Neural cell (in vitro differentiated cells): Measurements from ENCODE around the gene PM20D2.

Experiments
- POLR2AphosphoS5 ChIP-seq: IDR thresholded peaks from 2 replicates; pipeline ENCODE4 v1.6.1; 2012
- RAD21 ChIP-seq: fragments of 450-650 bp; conservative IDR thresholded peaks from 2 replicates; pipeline ENCODE4 v1.6.1; 2014; ENCODE audit warnings: antibody characterized with exemption, mild to moderate bottlenecking, moderate library complexity
- REST ChIP-seq: IDR thresholded peaks from 2 replicates; pipeline ENCODE4 v1.6.1; 2012; ENCODE audit warnings: borderline replicate concordance
- TAF1 ChIP-seq: IDR thresholded peaks from 2 replicates; pipeline ENCODE4 v1.6.1; 2012; ENCODE audit warnings: low read depth
- TF ChIP-seq, protein P1 (sequence below): fragments of 450-650 bp; IDR thresholded peaks from 2 replicates; pipeline ENCODE4 v1.5.1; 2014; ENCODE audit warnings: antibody characterized with exemption, mild to moderate bottlenecking, moderate library complexity; ENCODE audit not compliant: poor library complexity, severe bottlenecking

GRCh38 chr6:89198235-89198634 is 52.4 kb downstream of the PM20D2 start:
- TF ChIP-seq, protein P1, sequence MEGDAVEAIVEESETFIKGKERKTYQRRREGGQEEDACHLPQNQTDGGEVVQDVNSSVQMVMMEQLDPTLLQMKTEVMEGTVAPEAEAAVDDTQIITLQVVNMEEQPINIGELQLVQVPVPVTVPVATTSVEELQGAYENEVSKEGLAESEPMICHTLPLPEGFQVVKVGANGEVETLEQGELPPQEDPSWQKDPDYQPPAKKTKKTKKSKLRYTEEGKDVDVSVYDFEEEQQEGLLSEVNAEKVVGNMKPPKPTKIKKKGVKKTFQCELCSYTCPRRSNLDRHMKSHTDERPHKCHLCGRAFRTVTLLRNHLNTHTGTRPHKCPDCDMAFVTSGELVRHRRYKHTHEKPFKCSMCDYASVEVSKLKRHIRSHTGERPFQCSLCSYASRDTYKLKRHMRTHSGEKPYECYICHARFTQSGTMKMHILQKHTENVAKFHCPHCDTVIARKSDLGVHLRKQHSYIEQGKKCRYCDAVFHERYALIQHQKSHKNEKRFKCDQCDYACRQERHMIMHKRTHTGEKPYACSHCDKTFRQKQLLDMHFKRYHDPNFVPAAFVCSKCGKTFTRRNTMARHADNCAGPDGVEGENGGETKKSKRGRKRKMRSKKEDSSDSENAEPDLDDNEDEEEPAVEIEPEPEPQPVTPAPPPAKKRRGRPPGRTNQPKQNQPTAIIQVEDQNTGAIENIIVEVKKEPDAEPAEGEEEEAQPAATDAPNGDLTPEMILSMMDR: no peak
- no peak for TF ChIP-seq TAF1
- TF ChIP-seq RAD21: no peak
- TF ChIP-seq REST: no peak
- TF ChIP-seq POLR2AphosphoS5: no peak
